Stimulated activated naive CD8-positive, alpha-beta T cell treated with anti-CD3 and anti-CD28 coated beads, Interleukin-15, amount 100 ng/mL, for 72 hours (primary cell): ENCODE measurements around the gene FZD2.
"Not testable (repeated sequence)": the region's sequence is repeated elsewhere in the genome, so short reads cannot be mapped to it uniquely, and the experiment has no call there.

ENCODE experiments used
- ATAC-seq: fragments of 150-1000 bp; cut with Tn5 transposase; 2 replicates; pipeline ENCODE4 v1.10.0; 2021; ENCODE audit warnings: mild to moderate bottlenecking, moderate library complexity
- DNase-seq, 2 donors: peaks; one replicate each; pipeline ENCODE4 v3.0.0; 2021 to 2022
- H3K27ac Mint-ChIP-seq, 2 donors: one replicate each; pipeline ENCODE4 v1.8.0; 2022; ENCODE audit warnings: mild to moderate bottlenecking in 2 of 2, mixed read lengths in 2 of 2, moderate library complexity in 2 of 2
- H3K27me3 Mint-ChIP-seq: one replicate; pipeline ENCODE4 v1.8.0; 2022; ENCODE audit warnings: mixed read lengths
- H3K4me1 Mint-ChIP-seq: one replicate; pipeline ENCODE4 v1.8.0; 2022; ENCODE audit warnings: mild to moderate bottlenecking, mixed read lengths
- H3K4me3 Mint-ChIP-seq, 2 donors: one replicate each; pipeline ENCODE4 v1.8.0; 2022; ENCODE audit warnings: mild to moderate bottlenecking in 2 of 2, mixed read lengths in 2 of 2, moderate library complexity in 1 of 2
- H3K9me3 Mint-ChIP-seq, 2 donors: one replicate each; pipeline ENCODE4 v1.8.0; 2022; ENCODE audit warnings: mixed read lengths in 2 of 2

Gene FZD2

GRCh38 chr17:44587339-44587738, 30.1 kb downstream of the FZD2 start:
- ATAC-seq, result no peak
- Mint-ChIP-seq H3K4me3 (no peak overlapping the region), H3K27ac (no peak overlapping the region), H3K27me3 (peaks cover 11% of the 10 kb centered on the region), H3K9me3 (no peaks in the 10 kb centered on the region), H3K4me1 (no peaks in the 10 kb centered on the region)
- DNase-seq, result no peak

GRCh38 chr17:44589316-44590071, 32.2 kb downstream of the FZD2 start:
- no peaks in the 10 kb centered on the region for H3K27me3 Mint-ChIP-seq
- no peaks in the 10 kb centered on the region for H3K9me3 Mint-ChIP-seq
- ATAC-seq (no peak), DNase-seq (no peak)
- H3K4me1 Mint-ChIP-seq, result no peaks in the 10 kb centered on the region
- no peak overlapping the region for H3K4me3 Mint-ChIP-seq
- no peak overlapping the region for H3K27ac Mint-ChIP-seq

GRCh38 chr17:44590072-44590462, 32.8 kb downstream of the FZD2 start:
- H3K4me1 Mint-ChIP-seq, H3K4me3 Mint-ChIP-seq, DNase-seq, H3K27me3 Mint-ChIP-seq, H3K9me3 Mint-ChIP-seq, H3K27ac Mint-ChIP-seq, ATAC-seq: not testable (repeated sequence)

GRCh38 chr17:44590762-44591161, 33.5 kb downstream of the FZD2 start:
- H3K9me3 Mint-ChIP-seq, ATAC-seq, H3K4me1 Mint-ChIP-seq, H3K4me3 Mint-ChIP-seq, H3K27ac Mint-ChIP-seq, H3K27me3 Mint-ChIP-seq, DNase-seq: not testable (repeated sequence)

DNA sequence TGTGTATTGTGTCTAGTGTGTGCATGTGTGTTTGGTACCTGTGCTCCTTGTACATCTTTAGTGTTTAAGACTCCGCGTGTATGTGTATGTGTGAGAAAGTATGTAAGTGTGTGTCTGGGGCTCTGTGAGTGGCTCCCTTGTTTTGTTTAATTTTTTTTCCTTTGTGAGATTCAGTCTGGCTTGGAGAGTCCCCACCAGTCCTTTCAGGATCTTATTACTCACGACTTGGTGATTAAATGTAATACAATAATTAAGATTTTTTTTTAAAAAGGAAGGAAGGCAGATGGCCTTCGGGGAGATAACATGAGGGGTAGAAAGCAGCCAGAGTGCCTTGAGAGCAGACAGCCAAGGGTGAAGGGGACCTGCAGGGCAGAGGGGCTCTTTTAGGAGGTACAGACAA, 33.9 kb downstream of the FZD2 start:
- no peaks in the 10 kb centered on the region for H3K27me3 Mint-ChIP-seq
- H3K9me3 Mint-ChIP-seq, result no peaks in the 10 kb centered on the region
- no peaks in the 10 kb centered on the region for H3K4me1 Mint-ChIP-seq
- DNase-seq, result no peak
- H3K27ac Mint-ChIP-seq, result no peak overlapping the region
- no peak for ATAC-seq
- no peak overlapping the region for H3K4me3 Mint-ChIP-seq

DNA sequence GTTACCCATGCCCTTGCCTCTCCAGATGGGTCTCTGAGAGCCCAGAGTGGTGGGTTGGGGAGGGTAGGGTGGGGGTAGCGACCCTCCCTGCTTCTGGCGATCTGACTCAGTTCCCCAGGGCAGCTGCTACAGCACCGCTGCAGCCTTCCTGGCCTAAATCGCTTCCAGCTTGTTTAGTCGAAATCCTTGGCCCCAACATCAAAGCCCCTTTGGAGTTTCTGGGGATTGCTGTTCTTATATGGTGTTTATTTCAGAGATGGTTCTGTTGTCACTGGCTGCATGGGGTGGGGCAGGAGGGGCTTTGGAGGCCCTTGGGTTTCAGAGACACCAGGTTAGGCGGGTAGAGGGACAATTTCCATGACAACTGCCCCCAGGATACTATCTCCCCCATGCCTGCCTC, 35.9 kb downstream of the FZD2 start:
- Mint-ChIP-seq H3K27me3 (no peaks in the 10 kb centered on the region), H3K4me1 (no peaks in the 10 kb centered on the region), H3K4me3 (no peak overlapping the region), H3K27ac (no peak overlapping the region), H3K9me3 (no peaks in the 10 kb centered on the region)
- ATAC-seq, result no peak
- DNase-seq, result no peak

DNA sequence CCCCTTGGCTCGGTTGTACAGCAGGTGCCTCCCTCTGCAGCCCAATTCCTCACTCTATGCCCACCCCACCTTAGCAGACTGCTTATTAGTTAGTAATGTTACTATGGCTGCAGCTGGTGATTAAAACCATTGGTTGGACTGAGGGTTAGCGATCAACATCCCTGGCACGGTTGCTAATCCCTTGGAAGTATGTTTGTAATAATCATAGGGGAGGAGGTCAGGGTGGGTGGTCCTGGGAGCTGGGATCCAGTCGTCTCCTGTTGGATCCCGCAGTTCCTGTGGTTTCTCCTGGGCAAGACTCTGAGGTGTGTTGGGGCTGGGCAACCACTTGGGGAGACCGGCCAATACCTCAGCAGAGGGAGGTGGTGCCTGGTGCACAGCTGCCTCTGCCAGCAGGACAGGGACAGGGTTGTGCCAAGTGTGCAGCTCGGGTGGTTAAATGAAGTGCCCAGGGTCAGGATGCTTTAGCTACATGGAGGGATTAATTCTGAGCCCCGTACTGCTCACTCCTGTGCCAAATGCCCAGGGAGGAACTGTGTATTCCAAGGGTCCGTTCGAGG, 38.0 kb downstream of the FZD2 start:
- H3K27ac Mint-ChIP-seq, result no peak overlapping the region
- H3K27me3 Mint-ChIP-seq, result peaks cover 8% of the 10 kb centered on the region
- no peaks in the 10 kb centered on the region for H3K9me3 Mint-ChIP-seq
- no peaks in the 10 kb centered on the region for H3K4me1 Mint-ChIP-seq
- no peak for ATAC-seq
- no peak for DNase-seq
- no peak overlapping the region for H3K4me3 Mint-ChIP-seq

DNA sequence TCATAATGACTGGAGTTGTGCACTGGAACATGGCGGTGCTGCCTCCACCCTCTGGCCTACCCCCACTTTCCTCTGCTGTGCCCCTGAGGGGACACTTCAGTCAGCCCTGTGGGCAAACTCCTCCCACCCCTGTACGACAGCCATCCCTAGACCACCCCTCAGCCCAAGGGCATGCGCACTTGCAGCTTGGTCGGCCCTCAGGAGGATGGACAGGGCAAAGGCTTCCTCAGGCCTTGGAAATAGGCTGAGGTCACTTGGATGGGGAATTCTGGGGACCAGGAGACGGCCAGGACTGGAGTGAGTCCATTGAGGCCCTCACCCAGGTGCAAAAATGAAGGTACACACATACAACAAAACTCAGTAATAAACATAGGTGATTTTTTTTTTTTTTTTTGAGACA, 41.0 kb downstream of the FZD2 start:
- no peak for ATAC-seq
- no peak overlapping the region for H3K27ac Mint-ChIP-seq
- H3K9me3 Mint-ChIP-seq, result no peaks in the 10 kb centered on the region
- DNase-seq, result no peak
- no peaks in the 10 kb centered on the region for H3K4me1 Mint-ChIP-seq
- H3K27me3 Mint-ChIP-seq, result peaks cover 17% of the 10 kb centered on the region
- H3K4me3 Mint-ChIP-seq, result no peak overlapping the region

DNA sequence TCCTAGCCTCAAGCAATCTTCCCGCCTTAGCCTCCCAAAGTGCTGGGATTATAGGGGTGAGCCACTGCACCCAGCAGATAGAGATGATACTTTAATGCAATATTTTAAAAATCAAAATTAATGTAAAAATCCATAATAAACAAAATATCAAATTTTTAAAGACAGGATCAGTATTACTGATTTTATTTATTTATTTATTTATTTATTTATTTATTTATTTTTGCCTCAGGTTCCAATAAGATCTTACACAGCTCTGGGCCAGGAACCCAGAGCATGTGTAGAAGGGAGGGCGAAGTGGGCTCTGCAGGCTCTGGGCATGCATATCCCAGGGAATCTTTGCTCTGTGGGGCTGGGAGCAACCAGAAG, 41.6 kb downstream of the FZD2 start:
- ATAC-seq (no peak), DNase-seq (no peak)
- no peak overlapping the region for H3K4me3 Mint-ChIP-seq
- peaks cover 17% of the 10 kb centered on the region for H3K27me3 Mint-ChIP-seq
- no peaks in the 10 kb centered on the region for H3K9me3 Mint-ChIP-seq
- no peak overlapping the region for H3K27ac Mint-ChIP-seq
- H3K4me1 Mint-ChIP-seq, result no peaks in the 10 kb centered on the region

DNA sequence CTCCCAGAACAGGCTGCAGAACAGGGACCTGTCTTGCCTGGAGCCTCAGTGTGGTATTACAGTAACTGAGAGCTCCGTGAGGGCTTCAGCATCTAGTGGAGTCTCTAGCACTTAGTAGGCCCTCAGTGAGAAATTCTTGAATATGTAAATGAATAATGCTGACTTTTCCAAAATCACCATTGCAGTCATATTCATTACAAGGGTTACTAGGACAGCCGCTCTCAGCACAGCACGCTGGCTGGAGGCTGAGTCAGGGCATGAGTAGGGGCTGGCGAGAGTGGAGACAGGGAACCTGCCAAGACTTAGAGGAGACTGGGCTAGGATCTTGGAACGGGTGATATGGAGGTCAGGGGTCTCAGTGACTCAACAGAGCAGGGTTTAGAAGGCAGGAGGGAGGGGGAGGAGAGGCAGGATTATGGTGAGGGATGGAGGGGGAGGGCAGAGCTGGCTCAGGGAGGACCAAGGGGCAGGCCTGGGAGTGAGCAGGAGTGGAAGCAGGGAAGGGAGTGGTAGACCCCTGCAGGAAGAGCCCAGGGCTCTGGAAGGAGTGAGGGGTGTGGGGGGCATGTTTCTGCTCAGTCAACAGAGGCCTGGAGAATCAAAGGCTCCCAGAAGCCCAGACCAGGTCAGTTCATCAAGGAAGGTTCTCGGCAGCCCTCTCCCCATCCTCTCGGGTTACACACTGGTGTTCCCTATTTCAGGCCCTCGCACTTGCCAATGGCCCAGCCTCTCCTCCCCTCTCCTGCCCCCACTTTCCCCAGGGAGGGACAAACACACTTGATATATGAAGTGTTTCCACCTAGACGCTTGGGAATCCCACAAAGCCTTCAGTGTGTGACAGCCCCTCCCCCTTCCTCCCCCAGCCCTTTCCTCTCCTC, 42.3 kb downstream of the FZD2 start:
- Mint-ChIP-seq H3K27me3 (peaks cover 17% of the 10 kb centered on the region), H3K4me3 (no peak overlapping the region), H3K4me1 (no peaks in the 10 kb centered on the region), H3K27ac (no peak overlapping the region), H3K9me3 (no peaks in the 10 kb centered on the region)
- ATAC-seq (no peak), DNase-seq (no peak)

DNA sequence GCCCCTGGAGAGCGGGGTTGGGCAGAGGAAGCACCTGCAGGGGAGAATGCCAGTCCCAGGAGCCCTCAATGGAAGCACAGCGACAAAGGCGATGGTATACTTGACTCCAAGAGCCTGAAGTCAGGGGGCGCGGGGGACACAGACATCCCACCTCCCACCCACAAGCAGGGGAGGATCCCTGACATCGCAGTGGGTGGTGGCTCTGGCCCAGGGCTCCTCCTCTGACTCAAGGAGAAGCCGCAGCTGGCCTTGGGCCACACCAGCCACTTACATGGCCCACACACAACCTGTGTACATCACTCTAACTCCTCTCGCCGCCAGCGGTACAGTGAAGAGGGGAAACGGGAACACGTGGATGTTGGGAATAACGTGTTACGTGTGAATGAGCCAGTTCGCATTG, 44.3 kb downstream of the FZD2 start:
- no peak overlapping the region for H3K27ac Mint-ChIP-seq
- no peak for ATAC-seq
- H3K4me1 Mint-ChIP-seq, result no peaks in the 10 kb centered on the region
- DNase-seq, result no peak
- no peak overlapping the region for H3K4me3 Mint-ChIP-seq
- no peaks in the 10 kb centered on the region for H3K9me3 Mint-ChIP-seq
- peaks cover 17% of the 10 kb centered on the region for H3K27me3 Mint-ChIP-seq

DNA sequence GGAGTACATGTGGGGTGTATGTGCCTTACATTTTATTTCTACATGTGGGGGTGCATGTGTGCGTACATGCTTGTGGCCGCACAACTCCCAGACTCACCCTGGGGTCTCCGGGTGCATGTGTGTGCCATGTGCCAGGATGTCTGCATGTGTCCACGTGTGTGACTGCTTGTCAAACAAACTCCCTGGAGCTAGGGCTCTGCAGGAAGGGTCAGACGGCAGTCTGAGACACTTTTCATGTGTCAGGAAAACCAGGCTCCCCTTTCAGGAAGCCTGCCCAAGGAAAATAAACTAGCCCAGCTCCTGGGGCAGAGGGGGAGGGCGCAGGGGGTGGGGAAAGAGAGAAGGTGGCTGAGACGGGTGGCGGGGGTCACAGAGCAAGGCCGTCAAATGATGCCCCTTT, 44.7 kb downstream of the FZD2 start:
- H3K27ac Mint-ChIP-seq, result no peak overlapping the region
- H3K4me1 Mint-ChIP-seq, result no peaks in the 10 kb centered on the region
- H3K4me3 Mint-ChIP-seq, result no peak overlapping the region
- DNase-seq (no peak), ATAC-seq (no peak)
- H3K9me3 Mint-ChIP-seq, result no peaks in the 10 kb centered on the region
- H3K27me3 Mint-ChIP-seq, result peaks cover 17% of the 10 kb centered on the region

DNA sequence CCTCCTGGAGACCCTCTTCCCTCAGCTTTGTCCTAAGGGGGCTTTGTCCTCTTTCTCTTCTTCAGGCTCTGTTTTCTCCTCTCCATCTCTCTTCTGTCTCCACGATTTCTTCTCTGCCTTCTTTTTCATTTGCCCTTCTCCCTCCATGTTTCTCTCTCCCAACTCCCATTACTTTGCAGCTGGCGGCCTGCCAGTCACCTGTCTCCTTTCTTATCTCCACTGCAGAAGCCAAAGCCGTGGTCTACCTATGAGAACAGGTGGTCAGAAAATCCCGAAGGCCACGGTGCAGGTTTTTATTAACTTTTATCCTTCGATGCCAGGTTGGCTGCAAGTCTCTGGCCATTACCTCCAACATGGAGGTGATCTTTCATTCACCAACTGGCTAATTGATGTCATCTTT, 45.1 kb downstream of the FZD2 start:
- DNase-seq, result no peak
- Mint-ChIP-seq H3K27ac (peak overlapping the region in 1 of 2 donors; percentile 10), H3K27me3 (peaks cover 17% of the 10 kb centered on the region), H3K9me3 (no peaks in the 10 kb centered on the region), H3K4me3 (no peak overlapping the region), H3K4me1 (no peaks in the 10 kb centered on the region)
- no peak for ATAC-seq

GRCh38 chr17:44602970-44603369, 45.7 kb downstream of the FZD2 start:
- Mint-ChIP-seq H3K4me3 (no peak overlapping the region), H3K4me1 (no peaks in the 10 kb centered on the region), H3K9me3 (no peaks in the 10 kb centered on the region), H3K27ac (no peak overlapping the region), H3K27me3 (peaks cover 17% of the 10 kb centered on the region)
- DNase-seq (no peak), ATAC-seq (no peak)

- H3K27ac Mint-ChIP-seq, result no peak overlapping the region
- DNase-seq (no peak), ATAC-seq (no peak)
- no peak overlapping the region for H3K4me3 Mint-ChIP-seq
- no peaks in the 10 kb centered on the region for H3K9me3 Mint-ChIP-seq
- H3K4me1 Mint-ChIP-seq, result no peaks in the 10 kb centered on the region
- H3K27me3 Mint-ChIP-seq, result peaks cover 17% of the 10 kb centered on the region
Measured at GRCh38 chr17:44604116-44604761, 47.0 kb downstream of the FZD2 start.
